GM12891 (cell line): ENCODE measurements around the gene ADAM17.

ENCODE experiments used
- POLR2A ChIP-seq: IDR thresholded peaks from 2 replicates; pipeline ENCODE4 v1.6.1; 2011; ENCODE audit warnings: low read depth, low read length, control low read depth
- POLR2AphosphoS5 ChIP-seq: IDR thresholded peaks from 2 replicates; pipeline ENCODE4 v1.6.1; 2011; ENCODE audit warnings: low read depth, low read length, control low read depth
- POU2F2 ChIP-seq: IDR thresholded peaks from 2 replicates; pipeline ENCODE4 v1.6.1; 2011; ENCODE audit warnings: low read depth, mild to moderate bottlenecking, control low read depth, low read length, moderate library complexity
- SPI1 ChIP-seq: IDR thresholded peaks from 2 replicates; pipeline ENCODE4 v1.6.1; 2011; ENCODE audit warnings: low read depth, low read length, control low read depth
- TAF1 ChIP-seq: IDR thresholded peaks from 2 replicates; pipeline ENCODE4 v1.6.1; 2011; ENCODE audit warnings: low read depth, low read length, control low read depth

DNA sequence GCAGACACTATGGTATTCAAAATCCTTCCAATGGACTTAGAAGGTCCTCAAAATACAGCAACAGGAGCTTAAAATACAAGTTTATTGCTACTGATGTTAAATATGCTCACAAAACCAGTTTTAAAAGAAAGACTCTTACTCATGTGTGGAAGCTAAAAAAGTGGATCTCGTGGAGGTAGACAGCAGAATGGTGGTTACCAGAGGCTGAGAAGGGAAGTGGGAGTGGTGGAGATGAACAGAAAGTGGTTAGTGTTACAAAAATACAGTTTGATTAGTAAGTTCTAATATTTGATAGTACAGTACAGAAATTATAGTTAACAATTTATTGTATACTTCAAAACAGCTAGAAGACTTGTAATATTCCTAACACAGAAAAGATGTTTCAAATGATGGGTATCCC is 12.1 kb downstream of the ADAM17 start:
- no peak for TF ChIP-seq POLR2A
- TF ChIP-seq TAF1: no peak
- TF ChIP-seq POLR2AphosphoS5: no peak
- TF ChIP-seq SPI1: peak; percentile 90
- no peak for TF ChIP-seq POU2F2
